ENCODE measurements around the gene PXK.

PXK gene

DNA sequence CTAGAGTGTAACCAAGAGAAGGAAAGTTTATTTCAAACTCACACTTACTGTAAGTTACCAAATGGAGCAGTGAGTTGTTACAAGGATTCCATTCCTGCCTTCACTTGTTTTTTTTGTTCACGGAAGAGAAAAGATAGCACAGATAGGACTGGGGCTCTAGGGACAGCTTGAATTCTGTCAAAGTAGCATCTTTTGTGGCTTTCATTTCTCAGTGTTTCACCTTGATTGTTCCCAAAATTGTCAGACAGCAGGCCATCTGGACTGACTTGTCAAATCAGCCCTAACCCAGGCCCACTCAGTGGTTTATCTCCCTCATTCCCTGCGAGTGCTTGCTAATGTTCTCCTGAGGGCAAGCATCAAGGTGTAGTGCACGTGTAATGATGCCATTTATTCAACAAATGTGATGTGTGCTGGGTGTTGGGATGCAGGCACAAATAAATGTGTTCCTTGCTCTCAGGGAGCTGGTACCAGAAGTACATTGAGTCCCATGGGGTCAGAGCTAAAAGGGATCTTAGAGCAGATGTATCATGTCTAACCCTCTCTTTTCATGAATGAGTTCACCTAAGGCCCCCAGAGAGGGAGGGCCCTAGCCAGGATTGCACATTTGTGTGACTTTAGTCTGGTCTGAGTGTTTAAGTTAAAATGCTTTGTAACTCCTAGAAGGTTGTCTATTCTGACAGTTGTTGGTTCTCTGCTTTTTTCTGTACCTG, 51.8 kb downstream of the PXK start:
- no peak for DNase-seq

DNA sequence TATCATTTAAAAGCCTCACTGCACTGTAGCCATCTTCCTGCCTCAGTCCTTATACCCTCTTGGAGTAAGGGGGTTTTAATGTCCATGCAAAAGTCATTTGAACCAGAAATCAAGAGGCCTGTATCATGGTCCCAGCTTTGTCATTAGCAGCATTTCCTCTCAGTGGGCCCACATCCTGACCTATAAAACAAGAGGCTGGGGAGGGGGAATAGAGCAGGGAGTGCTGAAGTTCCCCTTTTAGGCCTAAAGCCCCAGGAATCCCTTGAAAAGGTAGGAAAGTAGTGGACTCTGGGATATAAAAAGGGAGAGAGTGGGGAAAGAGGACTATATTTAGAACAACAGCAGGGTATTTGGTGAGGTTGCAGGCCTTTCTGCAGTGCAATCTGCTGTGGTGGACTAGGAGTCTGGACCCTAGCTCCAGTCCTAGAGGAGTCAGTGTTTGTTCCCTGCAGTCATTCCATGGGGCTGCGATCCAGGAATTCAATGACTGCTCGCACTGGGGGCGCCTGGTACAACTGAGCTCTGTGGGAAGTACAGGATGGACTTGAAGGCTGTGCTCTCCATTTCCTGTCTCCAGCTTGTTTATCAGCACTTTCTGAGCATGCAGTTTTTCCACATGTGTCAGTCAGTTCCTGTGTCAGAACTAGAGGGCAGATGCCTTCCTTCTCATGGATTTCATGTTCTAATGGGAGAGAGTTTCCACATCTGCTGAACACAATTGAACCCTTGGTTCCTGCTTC, 54.1 kb downstream of the PXK start:
- peak; percentile 89 for DNase-seq

GRCh38 chr3:58387650-58388546, 55.2 kb downstream of the PXK start:
- no peak for DNase-seq

DNA sequence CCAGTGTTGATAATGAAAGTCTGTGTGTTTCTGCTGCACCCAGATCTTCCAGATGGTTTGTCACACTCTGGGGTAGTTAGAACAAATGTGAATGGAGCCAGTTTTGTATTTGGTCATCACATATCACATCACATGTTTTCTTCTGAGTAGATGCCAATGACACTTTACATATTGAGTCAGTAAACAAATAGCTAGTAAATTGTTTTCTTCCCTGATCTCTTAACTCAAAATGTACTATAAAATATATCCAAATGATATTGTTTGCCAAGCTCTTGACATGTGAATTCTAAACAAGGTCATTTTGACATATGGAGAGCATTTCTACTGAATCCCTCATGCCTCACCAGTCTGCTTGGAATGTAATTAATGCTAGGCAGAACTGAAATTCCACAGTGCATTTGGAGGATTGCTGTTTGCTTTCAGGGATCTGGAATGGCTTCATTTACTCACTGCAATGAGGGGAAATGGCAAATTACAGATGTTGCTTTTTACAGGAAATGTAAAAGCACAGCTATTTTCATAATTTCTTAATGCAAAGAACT, 55.9 kb downstream of the PXK start:
- no peak for DNase-seq

DNA sequence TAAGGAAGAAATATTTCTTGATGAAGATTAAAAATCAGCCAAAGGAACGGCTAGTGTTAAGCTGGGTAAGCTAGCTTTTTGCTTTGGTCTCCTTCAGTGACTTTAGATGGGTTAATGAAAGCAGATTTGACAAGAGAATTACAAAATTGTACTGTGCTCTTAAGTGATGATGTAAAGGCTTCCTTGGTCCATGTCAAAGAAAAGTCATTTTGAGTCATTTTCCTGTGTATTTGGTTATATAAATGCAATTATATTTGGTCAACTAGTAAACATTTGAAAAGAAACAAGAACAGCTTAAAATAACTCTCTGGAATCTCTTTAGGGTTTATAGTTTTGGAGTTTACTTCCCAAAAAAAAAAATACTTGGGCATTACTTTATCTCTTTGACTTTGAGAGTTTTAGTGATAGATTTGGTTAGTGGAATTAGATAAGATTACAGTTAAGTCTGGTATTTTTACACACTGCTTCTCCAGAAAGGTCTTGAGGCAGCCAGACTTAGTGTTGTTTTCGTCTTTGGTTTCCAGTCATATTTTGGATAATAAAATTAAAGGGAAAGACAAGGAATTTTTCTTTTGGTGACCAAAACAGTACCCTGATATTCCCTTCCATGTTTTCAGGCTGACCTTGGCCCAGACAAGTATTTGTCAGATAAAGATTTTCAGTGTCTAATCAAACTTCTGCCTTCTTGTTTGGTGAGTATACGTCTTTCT, 58.6 kb downstream of the PXK start:
- DNase-seq = no peak

GRCh38 chr3:58392181-58392580, 59.5 kb downstream of the PXK start:
- DNase-seq = no peak

GRCh38 chr3:58394339-58394738, 61.6 kb downstream of the PXK start:
- DNase-seq = no peak

- DNase-seq = no peak
These were observed 66.1 kb downstream of the PXK start for GRCh38 chr3:58398669-58399333.

- DNase-seq = no peak
These were observed 70.9 kb downstream of the PXK start for GRCh38 chr3:58403513-58404109.

DNA sequence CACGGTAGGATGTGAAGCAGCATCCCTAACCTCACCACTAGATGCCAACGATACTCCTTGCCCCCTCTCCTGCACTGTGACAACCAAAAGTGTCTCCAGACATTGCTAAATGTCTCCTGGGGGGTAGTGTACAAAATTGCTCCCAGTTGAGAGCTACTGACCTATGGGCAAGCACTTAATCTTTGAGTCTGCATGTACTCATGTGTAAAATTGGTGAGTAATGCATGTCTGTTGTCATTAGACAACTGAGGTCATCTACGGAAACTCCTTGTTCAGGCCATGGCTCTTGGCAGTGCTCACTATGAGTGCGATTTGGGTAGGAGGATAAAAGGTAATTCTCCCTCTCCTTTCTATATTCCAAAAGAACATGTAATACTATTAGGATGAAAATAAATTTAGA, 71.7 kb downstream of the PXK start:
- DNase-seq = no peak

DNA sequence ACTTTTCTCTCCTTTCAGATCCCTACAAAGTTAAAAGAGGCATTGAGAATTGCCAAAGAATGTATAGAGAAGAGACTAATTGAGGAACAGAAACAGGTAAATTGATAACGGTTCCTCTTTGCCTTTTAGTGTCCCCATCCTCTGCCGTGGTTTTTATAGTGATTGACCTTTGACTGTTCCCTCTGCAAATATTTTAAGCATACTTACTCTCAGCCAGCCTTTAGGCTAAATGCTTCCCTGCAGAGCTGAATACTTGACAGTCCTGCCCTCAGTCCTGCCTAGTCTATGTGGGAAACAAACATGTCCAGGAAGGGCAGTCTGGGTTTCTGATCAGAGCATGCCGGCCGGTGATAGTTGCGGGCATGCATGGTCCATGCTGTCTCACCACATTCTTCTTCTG, 76.2 kb downstream of the PXK start:
- no peak for DNase-seq

- DNase-seq = no peak
These were observed 77.0 kb downstream of the PXK start for GRCh38 chr3:58409663-58410062.

DNA sequence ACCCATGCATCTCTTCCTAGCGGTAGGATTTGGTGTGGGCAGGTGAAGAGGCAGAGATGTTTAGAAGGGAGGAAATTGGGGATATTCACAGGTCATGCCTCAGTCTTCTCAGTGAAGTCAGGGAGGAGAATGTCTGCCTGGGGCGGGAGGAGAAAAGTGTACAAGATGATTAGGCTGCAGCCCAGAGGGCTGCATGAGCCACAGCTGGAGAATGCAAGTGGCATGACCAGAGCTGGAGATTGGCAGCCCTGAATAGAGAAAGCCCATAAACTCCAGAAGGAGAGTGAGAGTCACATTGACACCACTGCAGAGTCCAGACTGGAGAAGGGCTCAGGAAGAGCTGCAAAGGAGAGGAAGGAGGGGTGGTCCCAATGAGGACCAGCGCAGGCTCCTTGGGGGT, 78.3 kb downstream of the PXK start:
- DNase-seq = peak; percentile 68

- no peak for DNase-seq
These were observed 79.4 kb downstream of the PXK start for GRCh38 chr3:58411851-58412830.

DNA sequence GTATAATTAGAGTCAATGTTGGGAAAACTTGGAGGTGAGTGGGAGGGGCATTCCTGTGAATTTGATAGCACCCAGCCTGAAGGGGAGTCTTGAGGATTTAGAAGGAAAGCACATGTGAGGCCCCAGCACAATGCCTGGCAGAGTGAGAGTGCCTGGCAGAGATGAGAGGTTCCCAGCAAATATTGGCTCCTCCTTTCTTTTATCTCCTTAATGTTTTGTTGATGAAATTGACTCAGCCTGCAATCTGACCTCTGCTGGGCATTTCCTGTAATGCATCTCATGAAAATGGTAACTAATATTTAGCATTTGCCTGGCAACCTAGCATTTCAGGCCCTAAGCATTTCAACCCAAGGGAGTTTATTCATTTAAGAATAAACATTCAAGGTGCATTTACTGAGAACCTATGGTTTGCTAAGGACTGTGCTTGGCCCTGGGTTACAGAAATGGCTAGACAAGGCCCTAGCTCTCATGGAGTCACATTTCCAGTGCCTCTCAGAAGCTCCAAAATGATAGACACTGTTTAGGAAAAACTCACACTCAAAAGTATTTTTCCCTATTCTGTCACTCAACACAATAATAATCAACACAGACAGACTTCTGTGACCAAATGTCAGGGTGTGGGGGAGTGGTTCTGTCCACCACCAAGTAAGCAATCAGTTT, 82.0 kb downstream of the PXK start:
- no peak for DNase-seq

DNA sequence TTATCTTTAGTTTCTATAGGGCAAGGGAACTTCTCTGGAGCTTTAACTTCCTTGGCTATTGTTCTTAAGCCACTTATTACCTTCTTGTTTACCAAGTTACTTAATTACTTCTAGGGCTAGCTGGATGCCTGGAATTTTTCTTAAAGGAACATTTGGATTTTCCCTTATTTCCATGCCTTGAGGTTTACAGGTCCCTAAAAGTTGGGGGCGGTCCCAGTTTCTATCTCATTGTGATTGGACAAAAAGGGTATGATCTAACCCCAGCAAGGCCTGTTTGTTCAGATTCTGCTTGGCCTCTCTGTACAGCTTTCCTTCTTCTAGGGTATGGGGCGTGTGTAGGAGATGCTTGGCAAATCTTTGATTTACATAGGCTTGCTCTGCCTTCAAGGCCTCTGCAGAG, 83.5 kb downstream of the PXK start:
- DNase-seq = peak; percentile 84

GRCh38 chr3:58417075-58417474, 84.4 kb downstream of the PXK start:
- peak; percentile 11 for DNase-seq

GRCh38 chr3:58418227-58418626, 85.5 kb downstream of the PXK start:
- no peak for DNase-seq

- no peak for DNase-seq
These were observed 87.3 kb downstream of the PXK start for GRCh38 chr3:58419780-58420507.

Measured in islet precursor cell (in vitro differentiated cells).